WTC11 (cell line): ENCODE results near the gene CSNK1G3. TPM values are rescaled to one million over a fixed set of nuclear protein-coding genes. Genes with fewer than 3 reads are reported as not detected.

Source experiments
- ATAC-seq: fragments of 200-7000 bp; cut with Tn5 transposase; 2 replicates; pipeline ENCODE4 v1.10.0; 2021; ENCODE audit warnings: mild to moderate bottlenecking, moderate library complexity
- CTCF ChIA-PET: fragments of 300-600 bp; sonication (Branson Sonifier 250); formaldehyde crosslinking; loops from one replicate; lab custom pipeline; 2021; ENCODE audit warnings: antibody characterized with exemption; lab: Charles Lee
- POLR2A ChIA-PET: fragments of 350-600 bp; sonication (Branson Sonifier 250); formaldehyde crosslinking; loops from one replicate; lab custom pipeline; 2021; ENCODE audit warnings: antibody characterized with exemption; lab: Charles Lee
- DNase-seq: peaks from one replicate; pipeline ENCODE4 v3.0.0; 2021; ENCODE audit warnings: low spot score
- H3K27ac Mint-ChIP-seq: 2 replicates; pipeline ENCODE4 v1.8.0; 2021; ENCODE audit warnings: mixed read lengths
- H3K27me3 Mint-ChIP-seq: 2 replicates; pipeline ENCODE4 v1.8.0; 2021; ENCODE audit warnings: low read depth, mild to moderate bottlenecking, moderate library complexity, mixed read lengths
- H3K36me3 Mint-ChIP-seq: 2 replicates; pipeline ENCODE4 v1.8.0; 2021; ENCODE audit warnings: mixed read lengths
- H3K4me1 Mint-ChIP-seq: 2 replicates; pipeline ENCODE4 v1.8.0; 2022; ENCODE audit warnings: mixed read lengths
- H3K4me3 Mint-ChIP-seq: 2 replicates; pipeline ENCODE4 v1.8.0; 2021; ENCODE audit warnings: mild to moderate bottlenecking, moderate library complexity, mixed read lengths
- H3K9me3 Mint-ChIP-seq: 2 replicates; pipeline ENCODE4 v1.8.0; 2021; ENCODE audit warnings: mixed read lengths
- E2F1 ChIP-seq: sonication (generic); formaldehyde crosslinking; IDR thresholded peaks from 2 replicates; pipeline ENCODE4 v1.8.0; 2022; ENCODE audit warnings: mild to moderate bottlenecking, missing genetic modification reagents
- E2F5 ChIP-seq: sonication (generic); formaldehyde crosslinking; IDR thresholded peaks from 2 replicates; pipeline ENCODE4 v1.8.1; 2022; ENCODE audit warnings: mild to moderate bottlenecking, moderate library complexity, missing genetic modification reagents
- ETV6 ChIP-seq: sonication (generic); formaldehyde crosslinking; IDR thresholded peaks from 2 replicates; pipeline ENCODE4 v1.8.1; 2022; ENCODE audit warnings: mild to moderate bottlenecking, missing genetic modification reagents
- FOXP1 ChIP-seq: sonication (generic); formaldehyde crosslinking; IDR thresholded peaks from 2 replicates; pipeline ENCODE4 v1.8.0; 2022; ENCODE audit warnings: missing genetic modification reagents, mild to moderate bottlenecking, moderate library complexity, borderline replicate concordance
- GABPB1 ChIP-seq: sonication (generic); formaldehyde crosslinking; IDR thresholded peaks from 2 replicates; pipeline ENCODE4 v1.8.1; 2023; ENCODE audit warnings: mild to moderate bottlenecking, missing genetic modification reagents
- HMGXB4 ChIP-seq: sonication (generic); formaldehyde crosslinking; IDR thresholded peaks from 2 replicates; pipeline ENCODE4 v1.8.1; 2023; ENCODE audit warnings: mild to moderate bottlenecking, moderate library complexity, missing genetic modification reagents
- IRF1 ChIP-seq: sonication (generic); formaldehyde crosslinking; IDR thresholded peaks from 2 replicates; pipeline ENCODE4 v1.8.0; 2023; ENCODE audit warnings: missing genetic modification reagents
- JUN ChIP-seq: sonication (generic); formaldehyde crosslinking; IDR thresholded peaks from 2 replicates; pipeline ENCODE4 v1.8.0; 2023; ENCODE audit warnings: mild to moderate bottlenecking, missing genetic modification reagents
- MLX ChIP-seq: sonication (generic); formaldehyde crosslinking; IDR thresholded peaks from 2 replicates; pipeline ENCODE4 v1.8.1; 2023; ENCODE audit warnings: mild to moderate bottlenecking, missing genetic modification reagents, moderate library complexity
- MYBL2 ChIP-seq: sonication (generic); formaldehyde crosslinking; IDR thresholded peaks from 2 replicates; pipeline ENCODE4 v1.8.1; 2023; ENCODE audit warnings: mild to moderate bottlenecking, moderate library complexity, missing genetic modification reagents
- NFE2L1 ChIP-seq: sonication (generic); formaldehyde crosslinking; IDR thresholded peaks from 2 replicates; pipeline ENCODE4 v1.8.1; 2023; ENCODE audit warnings: missing genetic modification reagents
- RELA ChIP-seq: sonication (generic); formaldehyde crosslinking; IDR thresholded peaks from 2 replicates; pipeline ENCODE4 v1.8.1; 2022; ENCODE audit warnings: missing genetic modification reagents, mild to moderate bottlenecking, borderline replicate concordance
- SOX15 ChIP-seq: fragments of 250-450 bp; sonication (Bioruptor Pico); IDR thresholded peaks from 2 replicates; pipeline ENCODE4 v1.9.0; 2021; ENCODE audit warnings: mild to moderate bottlenecking
- TP53 ChIP-seq: sonication (generic); formaldehyde crosslinking; IDR thresholded peaks from 2 replicates; pipeline ENCODE4 v1.8.1; 2023; ENCODE audit warnings: mild to moderate bottlenecking, missing genetic modification reagents
- USF2 ChIP-seq: sonication (generic); formaldehyde crosslinking; IDR thresholded peaks from 2 replicates; pipeline ENCODE4 v1.8.1; 2023; ENCODE audit warnings: mild to moderate bottlenecking, missing genetic modification reagents, moderate library complexity
- ZBTB21 ChIP-seq: sonication (generic); formaldehyde crosslinking; IDR thresholded peaks from 2 replicates; pipeline ENCODE4 v1.8.1; 2023; ENCODE audit warnings: mild to moderate bottlenecking, missing genetic modification reagents, borderline replicate concordance
- ZNF232 ChIP-seq: sonication (generic); formaldehyde crosslinking; IDR thresholded peaks from 2 replicates; pipeline ENCODE4 v1.8.0; 2022; ENCODE audit warnings: mild to moderate bottlenecking, missing genetic modification reagents
- ZNF425 ChIP-seq: fragments of 250-450 bp; sonication (Bioruptor Pico); conservative IDR thresholded peaks from 2 replicates; pipeline ENCODE4 v1.9.0; 2021; ENCODE audit warnings: mild to moderate bottlenecking
- total RNA-seq: library from RNA; stranded (reverse); gene quantifications from 3 replicates; pipeline ENCODE4 v1.2.3, GENCODE V29; 2021

CSNK1G3 gene
- total RNA-seq, 1 experiment from 2014 or later: 51.2 TPM

GRCh38 chr5:123585871-123586270 is 73.9 kb downstream of the CSNK1G3 start (continued):
- no peak for TF ChIP-seq FOXP1 (CRISPR knock-in tag)

GRCh38 chr5:123594434-123594833 is 82.5 kb downstream of the CSNK1G3 start:
- H3K9me3 Mint-ChIP-seq: no peaks in the 10 kb centered on the region
- ATAC-seq (no peak), DNase-seq (no peak)
- no peak overlapping the region for H3K4me3 Mint-ChIP-seq
- H3K36me3 Mint-ChIP-seq: peaks cover 15% of the 10 kb centered on the region
- TF ChIP-seq NFE2L1 (CRISPR knock-in tag): no peak
- TF ChIP-seq E2F5 (CRISPR knock-in tag): no peak
- TF ChIP-seq MYBL2 (CRISPR knock-in tag): no peak
- ChIA-PET POLR2A (no interaction called here), CTCF (no interaction called here)
- no peaks in the 10 kb centered on the region for H3K27me3 Mint-ChIP-seq
- no peaks in the 10 kb centered on the region for H3K4me1 Mint-ChIP-seq
- H3K27ac Mint-ChIP-seq: no peak overlapping the region

- no peaks in the 10 kb centered on the region for H3K9me3 Mint-ChIP-seq
- ATAC-seq (no peak), DNase-seq (no peak)
- ChIA-PET POLR2A (no interaction called here), CTCF (no interaction called here)
- H3K4me1 Mint-ChIP-seq: no peaks in the 10 kb centered on the region; the same call in 1 of the 2 replicates
- H3K27me3 Mint-ChIP-seq: no peaks in the 10 kb centered on the region
- H3K27ac Mint-ChIP-seq: no peak overlapping the region
- no peak overlapping the region for H3K4me3 Mint-ChIP-seq
- no peak for TF ChIP-seq E2F1 (CRISPR knock-in tag)
- TF ChIP-seq USF2 (CRISPR knock-in tag): no peak
- no peak for TF ChIP-seq HMGXB4
- no peak for TF ChIP-seq NFE2L1 (CRISPR knock-in tag)
- TF ChIP-seq JUN (CRISPR knock-in tag): no peak
- H3K36me3 Mint-ChIP-seq: peaks cover 13% of the 10 kb centered on the region
Observed at GRCh38 chr5:123597018-123597417, 85.0 kb downstream of the CSNK1G3 start.

- Mint-ChIP-seq H3K4me1 (no peaks in the 10 kb centered on the region; the same call in 1 of the 2 replicates), H3K36me3 (peaks cover 9% of the 10 kb centered on the region), H3K27ac (peak overlapping the region; percentile 47; the same call in 1 of the 2 replicates), H3K27me3 (no peaks in the 10 kb centered on the region), H3K4me3 (no peak overlapping the region), H3K9me3 (no peaks in the 10 kb centered on the region)
- ChIA-PET CTCF (no interaction called here), POLR2A (no interaction called here)
- ATAC-seq (no peak), DNase-seq (no peak)
- no peak for TF ChIP-seq HMGXB4
- no peak for TF ChIP-seq ETV6
- no peak for TF ChIP-seq ZNF425 (CRISPR knock-in tag)
- TF ChIP-seq ZNF232 (CRISPR knock-in tag): no peak
- TF ChIP-seq RELA: no peak
- no peak for TF ChIP-seq IRF1 (CRISPR knock-in tag)
- no peak for TF ChIP-seq GABPB1 (CRISPR knock-in tag)
- TF ChIP-seq MLX (CRISPR knock-in tag): no peak
- no peak for TF ChIP-seq SOX15 (CRISPR knock-in tag)
- TF ChIP-seq ZBTB21 (CRISPR knock-in tag): no peak
- TF ChIP-seq TP53 (CRISPR knock-in tag): no peak
- no peak for TF ChIP-seq USF2 (CRISPR knock-in tag)
Observed at GRCh38 chr5:123598028-123598689, 86.2 kb downstream of the CSNK1G3 start.
